ENCODE results near the gene PPM1H. TPM values are rescaled to one million over a fixed set of nuclear protein-coding genes. Genes with fewer than 3 reads are reported as not detected.

Gene PPM1H
- total and polyA plus RNA-seq, 2 of the 8 experiments (the other 6 are each of a cell fraction or from before 2014, with no cell fraction given) = 16.4 to 36.1 TPM

GRCh38 chr12:62712681-62713573 lies 222.0 kb downstream of the PPM1H start (continued):
- TF ChIP-seq CHD7 (IDR thresholded peaks at IDR 0.05; ENCODE audit: insufficient replicate concordance, low read length) (no peak), GABPA (IDR thresholded peaks at IDR 0.05; ENCODE audit: borderline replicate concordance, insufficient read depth, low read length) (no peak), SIX5 (IDR thresholded peaks at IDR 0.05; ENCODE audit: low read depth, low read length) (no peak), E2F6 (IDR thresholded peaks at IDR 0.05) (no peak)
